Measurements from ENCODE around the gene EYA3.

- no peak for TF ChIP-seq ZNF274 (IDR thresholded peaks at IDR 0.05; ENCODE audit: insufficient read depth, insufficient read length)
- no peak for TF ChIP-seq POLR2A (IDR thresholded peaks at IDR 0.05; ENCODE audit: low read depth, low read length)
- no peak for TF ChIP-seq ZNF24 (IDR thresholded peaks at IDR 0.05)
- no peak for TF ChIP-seq CTCF (IDR thresholded peaks at IDR 0.05 in 2 of 3, conservative IDR thresholded peaks at IDR 0.05 in 1 of 3; ENCODE audit: control insufficient read depth in 2 of 3, extremely low read depth in 1 of 3, insufficient read depth in 1 of 3, low read depth in 3 of 3, low read length in 3 of 3)
- TF ChIP-seq REST (IDR thresholded peaks at IDR 0.05; ENCODE audit: low read depth, low read length): no peak
- no peak for TF ChIP-seq TCF3 (IDR thresholded peaks at IDR 0.05; ENCODE audit: borderline replicate concordance, insufficient read depth, low read depth, low read length)
These were observed 136.3 kb downstream of the EYA3 start for GRCh38 chr1:27952147-27952546.
